Lower lobe of right lung (tissue), 2 donors: ENCODE data around the gene COPS6. TPM values are rescaled to one million over a fixed set of nuclear protein-coding genes. Genes with fewer than 3 reads are reported as not detected.
A peak's percentile ranks its signal among the peaks of the same experiment; 100 is the strongest.
"Not testable (repeated sequence)": the region's sequence is repeated elsewhere in the genome, so short reads cannot be mapped to it uniquely, and the experiment has no call there.

ENCODE experiments used
- ATAC-seq, 2 donors: fragments of 200-7000 bp; cut with Tn5 transposase; one replicate each; pipeline ENCODE4 v1.9.1; 2020 to 2022; ENCODE audit warnings: mild to moderate bottlenecking in 2 of 2, moderate library complexity in 2 of 2
- DNase-seq: peaks from one replicate; pipeline ENCODE4 v3.0.0-alpha.2; 2020
- H3K27ac ChIP-seq: fragments of 200-600 bp; one replicate; pipeline ENCODE4 v1.8.0; 2022
- H3K27me3 ChIP-seq: fragments of 200-600 bp; one replicate; pipeline ENCODE4 v1.8.0; 2022; ENCODE audit warnings: low read depth
- H3K36me3 ChIP-seq: fragments of 200-600 bp; one replicate; pipeline ENCODE4 v1.8.0; 2022; ENCODE audit warnings: mild to moderate bottlenecking
- H3K4me1 ChIP-seq: fragments of 200-600 bp; one replicate; pipeline ENCODE4 v1.8.0; 2022
- H3K4me3 ChIP-seq: fragments of 200-600 bp; one replicate; pipeline ENCODE4 v1.8.0; 2022; ENCODE audit warnings: mild to moderate bottlenecking
- H3K9me3 ChIP-seq: fragments of 200-600 bp; one replicate; pipeline ENCODE4 v1.8.0; 2022
- CTCF ChIP-seq: fragments of 200-600 bp; IDR thresholded peaks from one replicate; pipeline ENCODE4 v1.8.0; 2022; ENCODE audit warnings: antibody characterized with exemption, mild to moderate bottlenecking
- intact Hi-C: fragments of 100-400 bp; cut with DNase I; formaldehyde crosslinking; loops from one replicate; pipeline ENCODE4 v1.11.0; 2022
- total RNA-seq: library from RNA; stranded (reverse); fragmentation: NEBNext Ultra II Directional; extraction: Animal tissue kit (Norgen Biotek cat#: 25700); gene quantifications from one replicate; pipeline ENCODE4 v1.2.1, GENCODE V29; 2021
- donor health status: DM: no; HTN: yes; CAD: no; lungs with severe emphysema.

The COPS6 gene
- total RNA-seq, 1 donor from 2014 or later = 70.6 TPM

DNA sequence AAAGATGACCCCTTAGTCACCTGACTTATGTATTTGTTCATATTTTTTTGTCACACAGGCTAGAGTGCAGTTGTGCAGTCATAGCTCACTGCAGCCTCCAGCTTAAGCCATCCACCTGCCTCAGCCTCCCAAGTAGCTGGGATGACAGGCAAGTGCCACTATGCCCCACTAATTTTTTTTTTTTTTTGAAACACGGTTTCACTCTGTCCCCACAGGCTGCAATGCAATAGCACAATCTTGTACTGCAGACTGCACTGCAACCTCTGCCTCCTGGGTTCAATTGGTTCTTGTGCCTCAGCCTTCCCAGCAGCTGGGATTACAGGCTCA lies 39.8 kb downstream of the COPS6 start:
- Histone ChIP-seq H3K9me3 (no peaks in the 10 kb centered on the region), H3K4me3 (no peak overlapping the region), H3K27me3 (no peaks in the 10 kb centered on the region), H3K36me3 (no peaks in the 10 kb centered on the region), H3K27ac (no peak overlapping the region), H3K4me1 (peaks cover 36% of the 10 kb centered on the region)
- ATAC-seq = no peak
- intact Hi-C loops = no loop called here
- no peak for TF ChIP-seq CTCF
- DNase-seq = no peak

DNA sequence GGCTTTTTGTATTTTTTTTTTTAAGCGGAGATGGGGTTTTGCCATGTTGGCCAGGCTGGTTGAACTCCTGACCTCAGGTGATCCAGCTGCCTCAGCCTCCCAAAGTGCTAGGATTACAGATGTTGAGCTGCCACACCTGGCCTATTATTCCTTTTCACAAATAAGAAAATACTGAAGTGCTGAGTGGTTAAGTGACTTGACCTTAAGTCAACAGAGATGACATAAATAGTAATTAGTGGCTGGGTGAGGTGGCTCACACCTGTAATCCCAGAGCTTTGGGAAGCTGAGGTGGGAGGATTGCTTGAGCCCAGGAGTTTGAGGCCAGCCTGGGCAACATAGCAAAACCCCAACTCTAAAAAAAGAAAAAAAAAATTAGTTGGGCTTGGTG lies 41.4 kb downstream of the COPS6 start:
- H3K4me3 ChIP-seq, intact Hi-C loops: not testable (repeated sequence)

GRCh38 chr7:100130608-100131453 lies 42.1 kb downstream of the COPS6 start:
- peak; percentile 82 for DNase-seq
- no peak overlapping the region for H3K27ac ChIP-seq
- H3K9me3 ChIP-seq = no peaks in the 10 kb centered on the region
- intact Hi-C loops = no loop called here
- peaks cover 23% of the 10 kb centered on the region for H3K4me1 ChIP-seq
- TF ChIP-seq CTCF = peak; percentile 87
- H3K36me3 ChIP-seq = no peaks in the 10 kb centered on the region
- H3K27me3 ChIP-seq = no peaks in the 10 kb centered on the region
- no peak overlapping the region for H3K4me3 ChIP-seq
- ATAC-seq = no peak

More for the DNA sequence above, 41.4 kb downstream of the COPS6 start:
- H3K27ac ChIP-seq, ATAC-seq, H3K27me3 ChIP-seq, H3K9me3 ChIP-seq, DNase-seq, H3K36me3 ChIP-seq: not testable (repeated sequence)
- peaks cover 29% of the 10 kb centered on the region for H3K4me1 ChIP-seq

- Histone ChIP-seq H3K27ac (no peak overlapping the region), H3K9me3 (no peaks in the 10 kb centered on the region), H3K27me3 (no peaks in the 10 kb centered on the region), H3K4me1 (peaks cover 17% of the 10 kb centered on the region), H3K36me3 (no peaks in the 10 kb centered on the region), H3K4me3 (no peak overlapping the region)
- ATAC-seq (no peak), DNase-seq (no peak)
- no peak for TF ChIP-seq CTCF
- intact Hi-C loops = no loop called here
Observed at GRCh38 chr7:100132126-100132525, 43.4 kb downstream of the COPS6 start.

DNA sequence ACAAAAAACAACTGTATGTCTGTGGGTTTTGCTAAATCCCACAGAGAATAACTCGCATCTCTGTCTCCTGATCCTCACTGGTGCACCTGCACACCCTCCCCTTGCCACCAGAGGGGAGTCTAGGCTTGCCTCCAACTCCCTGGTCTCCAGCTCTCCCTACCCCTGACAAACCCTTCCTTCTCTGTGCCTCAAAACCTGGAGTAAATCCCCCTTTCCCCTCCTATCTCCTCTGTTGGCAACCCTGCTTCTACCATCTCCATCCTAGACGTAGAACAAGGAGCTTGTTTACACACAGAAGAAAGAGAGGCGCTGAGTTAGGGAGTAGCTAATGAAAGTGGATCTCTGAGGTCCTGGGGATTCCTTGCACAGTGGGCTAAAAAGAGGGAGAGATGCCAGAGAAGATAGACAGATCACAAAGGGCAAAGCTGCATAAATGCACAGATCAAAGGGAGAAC lies 44.0 kb downstream of the COPS6 start:
- Histone ChIP-seq H3K4me3 (no peak overlapping the region), H3K9me3 (no peaks in the 10 kb centered on the region), H3K36me3 (no peaks in the 10 kb centered on the region), H3K27ac (no peak overlapping the region), H3K27me3 (no peaks in the 10 kb centered on the region), H3K4me1 (peaks cover 15% of the 10 kb centered on the region)
- TF ChIP-seq CTCF = peak; percentile 84
- intact Hi-C loops = no loop called here
- DNase-seq (no peak), ATAC-seq (peak; percentile 79 to 81)

- TF ChIP-seq CTCF = no peak
- Histone ChIP-seq H3K27me3 (no peaks in the 10 kb centered on the region), H3K9me3 (no peaks in the 10 kb centered on the region), H3K36me3 (no peaks in the 10 kb centered on the region), H3K4me1 (no peaks in the 10 kb centered on the region), H3K4me3 (no peak overlapping the region), H3K27ac (no peak overlapping the region)
- DNase-seq (no peak), ATAC-seq (no peak)
- intact Hi-C loops = no loop called here
Observed at GRCh38 chr7:100137851-100138760, 49.3 kb downstream of the COPS6 start.
